ENCODE data around the gene ZNF718. TPM values are rescaled to one million over a fixed set of nuclear protein-coding genes. Genes with fewer than 3 reads are reported as not detected.
"Not testable (repeated sequence)": the region's sequence is repeated elsewhere in the genome, so short reads cannot be mapped to it uniquely, and the experiment has no call there.

Gene ZNF718
- 1 to 10 TPM; 4.3 to 5.1 TPM for total RNA-seq
- long read RNA-seq, result 0 reads

DNA sequence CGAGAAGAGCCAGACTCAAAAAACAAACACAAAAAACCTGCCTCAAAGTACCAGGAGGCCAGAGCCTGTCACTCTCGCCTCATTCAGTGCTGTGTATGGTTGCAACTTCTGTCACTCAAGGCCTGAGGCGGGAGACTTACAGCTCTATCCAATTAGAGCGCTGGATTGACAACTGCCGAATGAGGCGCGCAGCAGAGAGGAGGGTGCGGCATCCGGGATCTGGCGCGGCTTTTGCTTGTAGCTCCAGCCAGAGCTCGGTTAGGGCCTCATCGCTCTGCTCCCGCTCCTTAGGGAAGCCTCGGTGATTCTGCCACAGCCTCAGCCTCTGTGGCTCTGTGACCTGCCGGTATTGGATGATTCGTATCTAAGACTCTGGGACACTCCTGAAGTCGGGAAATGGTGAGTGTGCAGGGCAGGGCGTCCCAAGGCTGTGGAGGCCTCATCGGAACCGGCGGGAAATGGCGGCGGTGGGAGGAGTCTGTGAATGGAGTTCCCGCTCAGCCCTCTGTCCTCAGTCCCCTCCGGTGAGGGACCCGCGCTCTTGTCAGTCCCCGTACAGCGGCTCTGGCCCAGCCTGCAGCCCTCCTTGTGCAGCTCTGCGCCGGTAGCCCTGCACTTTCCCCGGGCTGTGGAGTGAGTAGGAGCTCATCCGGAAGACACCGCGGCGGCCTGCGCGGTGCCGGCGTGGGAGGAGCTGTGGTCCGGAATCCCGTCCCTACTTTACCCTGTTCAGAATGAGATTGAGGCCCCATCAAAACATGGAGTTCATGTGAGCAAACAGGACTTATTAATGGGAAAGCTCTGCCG is at the start of gene ZNF718:
ZNF718 (plus strand) TSS at position 227 of the 807 bp plus-strand sequence; CDS start at position 397, 170 bp downstream.
- peak; percentile 96 for ATAC-seq
- peak; percentile 93 to 94 for DNase-seq
- intact Hi-C loops (cut with DNase I, micrococcal nuclease), result no loop called here

GRCh38 chr4:85951-86350 is 38.4 kb upstream of the ZNF718 start:
- no peak for DNase-seq
- intact Hi-C loops (cut with DNase I, micrococcal nuclease), result no loop called here
- ATAC-seq, result no peak

GRCh38 chr4:86559-87324 is 37.6 kb upstream of the ZNF718 start:
- intact Hi-C loops (cut with DNase I, micrococcal nuclease); ATAC-seq; DNase-seq: not testable (repeated sequence)

- intact Hi-C loops (cut with DNase I, micrococcal nuclease), result no loop called here
- no peak for DNase-seq
- no peak for ATAC-seq
These were observed 25.9 kb upstream of the ZNF718 start for GRCh38 chr4:98386-98785.

DNA sequence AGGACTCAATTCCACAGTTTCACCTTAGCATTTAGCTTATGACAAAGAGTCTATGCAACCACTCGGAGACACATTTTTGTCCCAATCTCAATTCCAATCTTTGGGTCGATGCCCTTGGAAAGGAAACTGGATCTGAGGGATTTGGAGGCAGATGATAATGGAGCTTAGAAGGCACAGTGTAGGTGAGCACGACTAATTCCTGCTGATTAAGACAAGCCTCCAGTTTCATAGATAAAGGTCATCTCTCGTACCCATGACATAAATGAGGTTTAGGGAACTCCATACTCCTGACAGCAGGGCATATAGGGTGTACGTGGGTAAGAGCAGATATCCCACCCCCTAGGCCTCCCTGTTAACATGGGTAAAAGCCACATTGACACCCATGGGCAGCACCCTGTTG is 24.4 kb upstream of the ZNF718 start:
- no peak for DNase-seq
- ATAC-seq, result no peak
- intact Hi-C loops (cut with DNase I, micrococcal nuclease), result no loop called here

DNA sequence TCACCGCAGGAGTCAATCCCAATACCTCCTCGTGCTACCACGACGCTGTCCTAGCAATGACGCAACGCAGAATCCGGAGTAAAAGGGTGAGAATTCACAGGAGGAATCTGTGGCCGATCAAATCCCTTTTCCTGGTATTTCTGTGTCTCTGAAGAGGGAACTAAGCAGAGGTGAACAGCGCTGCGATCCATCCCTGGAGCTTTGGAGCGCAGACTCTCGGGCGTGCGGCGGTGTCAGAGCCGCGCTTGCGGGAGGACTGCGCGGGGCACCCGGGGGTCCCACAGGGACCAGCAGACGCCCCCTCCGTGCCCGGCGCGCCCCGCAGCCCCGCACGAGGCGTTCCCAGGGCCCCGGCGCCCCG is 17.2 kb upstream of the ZNF718 start:
- intact Hi-C loops (cut with DNase I, micrococcal nuclease), result no loop called here
- ATAC-seq (no peak), DNase-seq (no peak)

- intact Hi-C loops (cut with DNase I, micrococcal nuclease), result no loop called here
- ATAC-seq (no peak), DNase-seq (no peak)
These were observed 16.6 kb upstream of the ZNF718 start for GRCh38 chr4:107444-108429.

DNA sequence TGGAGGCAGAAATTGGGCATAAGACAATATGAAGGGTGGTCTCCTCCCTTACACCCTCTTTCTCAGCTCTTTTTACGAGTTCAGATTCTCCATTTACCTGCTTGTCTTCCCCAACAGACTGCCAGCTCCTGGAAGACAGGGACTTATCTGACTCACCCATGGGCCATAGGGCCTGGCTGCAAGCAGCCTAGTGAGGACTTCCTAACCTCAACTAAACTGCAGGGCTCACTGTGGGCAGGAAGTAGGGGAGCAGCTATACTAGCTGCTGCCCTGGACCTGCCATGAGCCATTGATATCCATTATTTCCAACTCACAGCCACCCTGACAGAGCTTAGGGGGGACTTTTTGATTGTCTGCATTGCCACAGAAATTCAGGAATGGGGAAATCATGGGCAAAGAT is 11.5 kb upstream of the ZNF718 start:
- no peak for ATAC-seq
- intact Hi-C loops (cut with DNase I, micrococcal nuclease), result no loop called here
- DNase-seq, result no peak

DNA sequence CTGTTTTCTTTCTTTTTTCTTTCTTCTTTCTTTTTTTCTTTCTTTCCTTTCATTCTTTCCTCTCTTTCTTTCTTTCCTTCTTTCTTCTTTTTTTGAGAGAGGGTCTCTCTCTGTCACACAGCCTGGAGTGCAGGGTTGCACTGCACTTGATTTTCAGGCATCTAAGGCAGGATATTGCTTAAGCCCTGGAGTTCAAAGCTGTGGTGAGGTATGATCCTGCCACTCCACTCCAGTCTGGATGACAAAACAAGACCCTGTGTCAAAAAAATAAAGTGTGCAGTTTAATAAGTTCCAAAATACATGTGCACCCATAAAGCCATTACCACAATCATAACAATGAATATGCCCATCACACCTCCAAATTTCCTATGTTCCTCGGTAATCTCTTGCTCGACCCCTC is 10.6 kb upstream of the ZNF718 start:
- intact Hi-C loops (cut with DNase I, micrococcal nuclease), result no loop called here
- DNase-seq, result no peak
- no peak for ATAC-seq

GRCh38 chr4:114149-114548 is 10.2 kb upstream of the ZNF718 start:
- ATAC-seq (no peak), DNase-seq (no peak)
- intact Hi-C loops (cut with DNase I, micrococcal nuclease), result no loop called here

DNA sequence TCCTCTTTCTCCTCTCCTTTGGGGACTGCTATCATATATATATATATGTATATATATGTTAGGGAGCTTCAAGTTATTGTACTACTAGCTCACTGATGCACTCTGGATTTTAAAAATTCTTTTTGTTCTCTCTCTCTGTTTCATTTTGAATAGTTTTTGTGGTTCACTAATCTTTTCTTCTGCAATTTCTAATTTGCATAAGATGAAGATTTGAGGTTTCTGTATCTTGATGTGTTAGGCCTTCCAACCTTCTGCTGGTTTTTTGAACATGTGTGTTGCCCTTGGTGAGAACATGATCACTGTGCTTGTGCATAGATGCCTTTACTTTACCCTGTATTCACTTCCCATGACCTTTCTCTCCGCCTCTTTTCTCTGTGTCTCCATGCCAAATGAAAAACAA is 7.8 kb upstream of the ZNF718 start:
- no peak for ATAC-seq
- intact Hi-C loops (cut with DNase I, micrococcal nuclease), result no loop called here

GRCh38 chr4:120616-121015 is 3.7 kb upstream of the ZNF718 start:
- intact Hi-C loops (cut with DNase I, micrococcal nuclease), result no loop called here
- no peak for ATAC-seq
- DNase-seq, result no peak

More for the DNA sequence above, 7.8 kb upstream of the ZNF718 start:
- no peak for DNase-seq

DNA sequence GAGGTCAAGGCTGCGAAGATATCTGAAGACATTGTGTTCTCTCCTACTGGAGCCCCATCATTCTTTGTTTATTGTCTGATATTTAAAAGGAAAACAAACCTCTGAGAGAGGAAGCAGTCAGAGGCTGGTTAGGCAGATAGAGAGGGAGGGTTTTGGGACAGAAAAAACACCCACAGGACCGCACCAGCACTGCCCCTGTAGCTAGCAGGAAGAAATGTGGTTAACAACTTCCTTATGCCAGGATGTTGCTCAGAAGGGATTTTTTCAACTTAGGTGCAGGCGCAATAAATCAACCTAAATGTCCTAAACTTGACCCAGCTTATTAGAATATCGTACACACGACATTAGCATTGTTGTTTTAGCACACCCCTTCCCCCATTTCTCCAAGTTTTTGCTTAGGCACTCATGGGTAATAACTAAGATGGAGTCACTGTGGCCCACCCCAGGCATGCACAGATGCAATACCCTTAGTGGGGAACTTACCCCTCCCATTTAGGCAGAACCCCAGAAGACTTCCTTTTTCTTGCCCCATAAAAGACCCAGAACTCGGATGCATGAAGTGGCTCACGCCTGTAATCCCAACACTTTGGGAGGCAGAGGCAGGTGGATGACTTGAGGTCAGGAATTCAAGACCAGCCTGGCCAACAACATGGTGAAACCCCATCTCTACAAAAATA is 2.8 kb upstream of the ZNF718 start:
- DNase-seq (no peak), ATAC-seq (no peak)
- intact Hi-C loops (cut with DNase I, micrococcal nuclease), result no loop called here

- DNase-seq; ATAC-seq; intact Hi-C loops (cut with DNase I, micrococcal nuclease): not testable (repeated sequence)
These were observed 403 bp upstream of the ZNF718 start for GRCh38 chr4:123922-124274.

DNA sequence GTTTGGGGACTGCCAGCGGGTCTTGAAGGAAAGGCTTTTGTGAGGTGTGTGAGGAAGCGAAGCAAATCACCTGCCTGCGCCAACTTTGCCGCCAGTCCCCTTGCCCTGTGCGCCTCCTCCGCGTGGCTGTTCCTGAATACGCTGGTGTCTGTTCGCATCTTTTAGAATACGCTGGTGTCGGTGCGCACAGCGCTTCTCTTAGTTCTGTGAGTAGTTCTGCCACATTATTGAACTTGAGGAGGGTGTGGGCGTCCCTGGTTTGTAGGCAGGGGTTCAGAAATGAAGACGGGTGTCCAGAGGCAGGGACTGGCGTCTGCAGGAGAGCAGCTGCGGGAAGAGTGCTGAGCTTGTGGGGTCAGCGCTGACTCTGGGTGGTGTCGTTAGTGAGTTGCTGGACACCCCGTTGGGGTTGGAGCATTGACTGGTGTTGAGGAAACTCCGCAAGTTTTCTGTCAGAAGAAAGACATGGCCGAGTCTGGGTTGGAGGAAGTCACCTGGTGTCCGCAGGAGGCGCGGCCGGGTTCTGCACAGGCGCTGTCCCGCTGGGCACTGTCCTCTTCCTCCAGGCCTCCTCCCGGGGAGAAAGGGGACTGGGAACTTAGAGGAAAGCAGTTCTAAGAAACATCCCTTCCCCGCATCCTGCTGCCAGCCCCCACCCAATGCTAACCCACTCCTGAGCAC is 930 bp downstream of the ZNF718 start:
- ATAC-seq (peak; percentile 72), DNase-seq (peak; percentile 69 to 71)
- intact Hi-C loops (cut with DNase I, micrococcal nuclease), result no loop called here

GRCh38 chr4:125833-126232 is 1.5 kb downstream of the ZNF718 start:
- ATAC-seq, result no peak
- intact Hi-C loops (cut with DNase I, micrococcal nuclease), result no loop called here
- peak in 1 of 2 donors; percentile 12 for DNase-seq

- ATAC-seq, result no peak
- DNase-seq, result no peak
- intact Hi-C loops (cut with DNase I, micrococcal nuclease), result no loop called here
These were observed 8.2 kb downstream of the ZNF718 start for GRCh38 chr4:132483-132882.

- no peak for ATAC-seq
- intact Hi-C loops (cut with DNase I, micrococcal nuclease), result no loop called here
- DNase-seq, result no peak
These were observed 14.6 kb downstream of the ZNF718 start for GRCh38 chr4:138935-139334.

All from left colon (tissue), 2 donors.